ENCODE measurements around the gene WIPF3.

DNA sequence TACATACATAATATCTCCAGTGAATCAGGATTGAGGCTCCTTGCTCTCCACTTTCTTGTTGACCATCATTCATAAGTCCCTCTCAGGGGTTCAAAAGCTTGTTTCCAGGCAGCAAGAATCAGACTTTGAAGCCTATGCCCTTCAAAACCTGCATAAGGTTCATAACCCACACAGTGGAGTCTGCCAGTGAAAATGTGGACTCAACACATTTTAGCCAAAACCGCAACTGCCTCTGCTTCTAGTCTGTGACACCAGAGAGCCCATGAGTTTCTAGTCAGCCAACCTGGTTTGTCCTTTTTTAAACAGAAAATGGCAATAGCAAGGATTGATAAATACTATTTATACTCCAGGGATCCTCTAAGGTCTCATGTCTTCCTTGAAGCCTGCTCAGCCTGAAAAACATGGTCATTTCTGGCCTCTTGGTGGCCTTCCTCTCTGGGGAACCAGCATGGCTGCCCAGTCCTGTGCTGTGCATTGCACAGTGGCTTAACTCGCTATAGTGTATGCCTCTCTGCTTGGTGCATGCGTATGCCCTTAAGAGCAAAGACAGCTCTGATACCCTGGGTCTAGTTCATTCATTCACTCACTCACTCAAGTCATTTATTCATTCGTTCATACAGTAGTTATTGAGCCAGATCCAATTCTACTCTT is 67.5 kb downstream of the WIPF3 start:
- TF ChIP-seq POLR2AphosphoS5 (IDR thresholded peaks at IDR 0.05; ENCODE audit: low read depth, low read length) (no peak), TAF1 (IDR thresholded peaks at IDR 0.05; ENCODE audit: borderline replicate concordance, low read depth, low read length) (no peak)
